ENCODE measurements around the gene CNNM2.

CNNM2 gene

DNA sequence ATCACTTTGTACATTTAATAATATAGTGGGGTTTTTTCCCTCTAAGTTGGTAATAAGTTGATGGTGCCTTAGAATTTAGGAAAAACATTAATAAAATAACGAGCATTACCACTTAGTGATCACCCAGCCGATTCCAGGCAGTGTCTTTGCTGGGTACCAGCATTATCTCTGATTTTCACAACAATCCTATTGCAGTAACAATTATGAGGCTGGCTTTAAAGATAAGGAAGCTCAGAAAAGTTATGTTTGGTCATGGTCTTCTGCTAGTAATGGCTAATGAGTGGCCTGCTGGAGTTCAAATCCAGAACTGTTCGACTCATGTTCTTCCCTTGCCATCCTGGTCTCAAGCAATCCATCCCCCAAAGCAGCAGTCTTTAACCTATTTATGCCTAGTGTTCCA is 127.9 kb downstream of the CNNM2 start:
- TF ChIP-seq, protein P1, sequence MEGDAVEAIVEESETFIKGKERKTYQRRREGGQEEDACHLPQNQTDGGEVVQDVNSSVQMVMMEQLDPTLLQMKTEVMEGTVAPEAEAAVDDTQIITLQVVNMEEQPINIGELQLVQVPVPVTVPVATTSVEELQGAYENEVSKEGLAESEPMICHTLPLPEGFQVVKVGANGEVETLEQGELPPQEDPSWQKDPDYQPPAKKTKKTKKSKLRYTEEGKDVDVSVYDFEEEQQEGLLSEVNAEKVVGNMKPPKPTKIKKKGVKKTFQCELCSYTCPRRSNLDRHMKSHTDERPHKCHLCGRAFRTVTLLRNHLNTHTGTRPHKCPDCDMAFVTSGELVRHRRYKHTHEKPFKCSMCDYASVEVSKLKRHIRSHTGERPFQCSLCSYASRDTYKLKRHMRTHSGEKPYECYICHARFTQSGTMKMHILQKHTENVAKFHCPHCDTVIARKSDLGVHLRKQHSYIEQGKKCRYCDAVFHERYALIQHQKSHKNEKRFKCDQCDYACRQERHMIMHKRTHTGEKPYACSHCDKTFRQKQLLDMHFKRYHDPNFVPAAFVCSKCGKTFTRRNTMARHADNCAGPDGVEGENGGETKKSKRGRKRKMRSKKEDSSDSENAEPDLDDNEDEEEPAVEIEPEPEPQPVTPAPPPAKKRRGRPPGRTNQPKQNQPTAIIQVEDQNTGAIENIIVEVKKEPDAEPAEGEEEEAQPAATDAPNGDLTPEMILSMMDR (IDR thresholded peaks at IDR 0.05; ENCODE audit: borderline replicate concordance, insufficient read depth, low read depth, low read length), result no peak
- H3K4me3 ChIP-seq (ENCODE audit: low read depth, low read length), result no peak overlapping the region

- TF ChIP-seq, protein P1 (IDR thresholded peaks at IDR 0.05; ENCODE audit: borderline replicate concordance, insufficient read depth, low read depth, low read length), result no peak
- H3K4me3 ChIP-seq (ENCODE audit: low read depth, low read length), result no peak overlapping the region
Measured at GRCh38 chr10:103047381-103047780, 129.3 kb downstream of the CNNM2 start.

DNA sequence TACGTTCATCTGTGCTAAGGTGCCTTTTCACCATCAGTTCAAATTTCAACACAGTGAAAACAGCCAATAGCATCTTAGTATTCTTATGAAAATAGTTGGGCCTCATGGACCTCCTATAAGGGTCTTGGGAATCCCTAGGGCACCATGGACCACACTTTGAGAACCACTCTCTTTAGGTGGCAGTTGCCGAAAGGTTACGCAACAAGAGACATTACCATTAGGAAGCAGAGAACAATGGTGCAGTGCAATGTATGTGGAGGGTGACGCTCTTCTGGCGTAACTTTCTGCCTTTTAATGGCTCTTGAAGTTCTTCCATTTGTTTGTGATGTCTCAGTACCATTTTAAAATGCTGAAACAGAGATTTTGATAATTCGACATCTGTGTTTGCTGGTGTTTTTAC is 131.1 kb downstream of the CNNM2 start:
- TF ChIP-seq, protein P1 (IDR thresholded peaks at IDR 0.05; ENCODE audit: borderline replicate concordance, insufficient read depth, low read depth, low read length), result no peak

DNA sequence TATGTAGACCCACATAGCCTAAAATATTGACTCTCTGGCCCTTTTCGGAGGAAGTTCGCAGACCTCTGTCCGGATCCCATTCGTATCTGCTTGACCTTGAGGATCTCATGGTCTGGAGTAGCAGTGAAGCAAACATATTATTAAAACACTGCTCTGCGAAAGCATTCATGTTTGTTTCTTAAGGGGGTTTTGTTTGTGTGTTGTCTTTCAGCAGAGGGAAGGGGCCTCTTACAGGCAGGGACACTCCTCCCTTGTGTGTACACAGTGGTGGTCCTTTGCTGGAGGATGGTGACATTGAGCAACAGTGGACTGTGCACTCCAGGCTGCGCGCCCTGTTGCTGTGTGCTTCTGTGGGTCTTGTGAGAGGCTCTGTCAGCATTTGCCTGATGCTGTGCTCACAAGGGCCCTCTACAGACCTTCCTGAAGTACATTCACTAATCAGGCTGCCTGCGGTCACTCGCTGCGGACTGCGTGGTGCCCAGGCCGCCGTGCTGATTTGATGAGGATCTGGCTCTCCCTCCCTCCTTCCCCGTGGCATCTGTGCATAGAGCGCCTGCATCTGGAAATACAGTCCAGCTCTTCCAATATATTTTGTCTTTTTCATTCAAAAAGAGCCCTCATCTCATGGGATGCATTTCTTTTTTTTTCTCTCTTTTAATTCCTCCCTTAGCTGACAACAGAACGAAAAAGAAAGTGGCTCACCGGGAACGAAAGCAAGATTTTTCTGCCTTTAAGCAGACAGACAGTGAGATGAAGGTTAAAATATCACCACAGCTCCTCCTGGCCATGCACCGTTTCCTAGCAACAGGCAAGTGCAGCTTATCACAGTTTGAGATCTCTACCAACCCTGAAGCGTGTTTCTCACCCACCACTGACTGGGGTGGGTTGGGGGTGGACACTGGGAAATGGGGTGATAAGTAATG is 135.8 kb downstream of the CNNM2 start:
- H3K4me3 ChIP-seq (ENCODE audit: low read depth, low read length), result no peak overlapping the region
- TF ChIP-seq, protein P1 (IDR thresholded peaks at IDR 0.05; ENCODE audit: borderline replicate concordance, insufficient read depth, low read depth, low read length), result no peak

More for the DNA sequence above, 131.1 kb downstream of the CNNM2 start:
- no peak overlapping the region for H3K4me3 ChIP-seq (ENCODE audit: low read depth, low read length)

DNA sequence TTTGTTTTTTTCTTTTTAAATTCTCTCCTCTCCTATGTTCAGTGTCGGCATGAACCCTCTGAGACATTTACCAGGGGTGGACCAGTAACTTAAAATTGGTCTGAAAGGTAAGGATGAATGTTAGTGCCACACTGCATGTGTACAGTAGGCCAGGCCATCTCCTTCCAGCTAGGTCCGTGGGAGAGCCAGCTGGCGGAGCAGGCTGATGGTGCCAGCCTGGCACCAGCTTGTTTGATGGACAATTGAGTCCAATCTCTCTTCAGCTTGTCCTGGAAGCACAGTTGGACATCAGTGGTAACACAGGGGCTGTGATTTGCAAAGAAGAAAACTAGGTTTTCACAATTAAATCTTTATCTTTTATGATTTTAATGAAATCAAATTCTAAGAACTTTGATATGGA is 136.5 kb downstream of the CNNM2 start:
- TF ChIP-seq, protein P1 (IDR thresholded peaks at IDR 0.05; ENCODE audit: borderline replicate concordance, insufficient read depth, low read depth, low read length), result no peak
- H3K4me3 ChIP-seq (ENCODE audit: low read depth, low read length), result no peak overlapping the region

GRCh38 chr10:103055105-103055504 is 137.0 kb downstream of the CNNM2 start:
- TF ChIP-seq, protein P1 (IDR thresholded peaks at IDR 0.05; ENCODE audit: borderline replicate concordance, insufficient read depth, low read depth, low read length), result no peak

DNA sequence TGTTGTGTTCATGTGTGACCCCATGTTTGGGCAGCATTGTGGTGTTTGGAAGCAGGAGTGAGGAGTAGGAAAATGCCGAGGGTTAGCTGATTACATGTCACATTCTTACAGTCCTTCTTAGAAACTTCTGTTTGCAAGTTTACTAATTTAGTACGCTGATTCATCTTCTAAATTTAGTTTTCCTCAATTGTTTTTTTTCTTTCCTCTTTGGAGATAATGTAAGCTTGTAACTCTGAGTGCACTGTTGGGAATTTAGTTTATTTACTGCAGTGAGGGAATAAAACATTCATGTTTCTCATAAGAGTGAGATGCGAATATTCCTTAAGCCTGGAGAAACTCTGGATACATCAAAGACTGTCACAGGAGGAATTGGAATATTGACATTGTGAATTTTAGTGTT is 139.9 kb downstream of the CNNM2 start:
- TF ChIP-seq, protein P1 (IDR thresholded peaks at IDR 0.05; ENCODE audit: borderline replicate concordance, insufficient read depth, low read depth, low read length), result no peak
- no peak overlapping the region for H3K4me3 ChIP-seq (ENCODE audit: low read depth, low read length)

More at GRCh38 chr10:103055105-103055504, 137.0 kb downstream of the CNNM2 start:
- H3K4me3 ChIP-seq (ENCODE audit: low read depth, low read length), result no peak overlapping the region

Measured in GM12875 (cell line).